ENCODE data around the gene TNIP1.

The TNIP1 gene

GRCh38 chr5:151024440-151025249, 56.2 kb downstream of the TNIP1 start:
- TF ChIP-seq, protein P1, sequence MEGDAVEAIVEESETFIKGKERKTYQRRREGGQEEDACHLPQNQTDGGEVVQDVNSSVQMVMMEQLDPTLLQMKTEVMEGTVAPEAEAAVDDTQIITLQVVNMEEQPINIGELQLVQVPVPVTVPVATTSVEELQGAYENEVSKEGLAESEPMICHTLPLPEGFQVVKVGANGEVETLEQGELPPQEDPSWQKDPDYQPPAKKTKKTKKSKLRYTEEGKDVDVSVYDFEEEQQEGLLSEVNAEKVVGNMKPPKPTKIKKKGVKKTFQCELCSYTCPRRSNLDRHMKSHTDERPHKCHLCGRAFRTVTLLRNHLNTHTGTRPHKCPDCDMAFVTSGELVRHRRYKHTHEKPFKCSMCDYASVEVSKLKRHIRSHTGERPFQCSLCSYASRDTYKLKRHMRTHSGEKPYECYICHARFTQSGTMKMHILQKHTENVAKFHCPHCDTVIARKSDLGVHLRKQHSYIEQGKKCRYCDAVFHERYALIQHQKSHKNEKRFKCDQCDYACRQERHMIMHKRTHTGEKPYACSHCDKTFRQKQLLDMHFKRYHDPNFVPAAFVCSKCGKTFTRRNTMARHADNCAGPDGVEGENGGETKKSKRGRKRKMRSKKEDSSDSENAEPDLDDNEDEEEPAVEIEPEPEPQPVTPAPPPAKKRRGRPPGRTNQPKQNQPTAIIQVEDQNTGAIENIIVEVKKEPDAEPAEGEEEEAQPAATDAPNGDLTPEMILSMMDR (IDR thresholded peaks at IDR 0.05; ENCODE audit: low read length, missing control alignments), result no peak
- no peak for DNase-seq (ENCODE audit: low read depth)
- H3K4me3 ChIP-seq (replicated peaks; ENCODE audit: low read depth, low read length), result no peak overlapping the region

GRCh38 chr5:151023651-151024050, 57.2 kb downstream of the TNIP1 start:
- TF ChIP-seq, protein P1 (IDR thresholded peaks at IDR 0.05; ENCODE audit: low read length, missing control alignments), result no peak
- peak; percentile 76 for DNase-seq (ENCODE audit: low read depth)
- no peak overlapping the region for H3K4me3 ChIP-seq (replicated peaks; ENCODE audit: low read depth, low read length)

GRCh38 chr5:151023047-151023615, 57.7 kb downstream of the TNIP1 start:
- peak; percentile 76 for DNase-seq (ENCODE audit: low read depth)
- TF ChIP-seq, protein P1 (IDR thresholded peaks at IDR 0.05; ENCODE audit: low read length, missing control alignments), result no peak
- H3K4me3 ChIP-seq (replicated peaks; ENCODE audit: low read depth, low read length), result no peak overlapping the region

- no peak overlapping the region for H3K4me3 ChIP-seq (replicated peaks; ENCODE audit: low read depth, low read length)
- TF ChIP-seq, protein P1 (IDR thresholded peaks at IDR 0.05; ENCODE audit: low read length, missing control alignments), result no peak
- peak; percentile 63 for DNase-seq (ENCODE audit: low read depth)
Observed at GRCh38 chr5:151022511-151023018, 58.3 kb downstream of the TNIP1 start.

DNA sequence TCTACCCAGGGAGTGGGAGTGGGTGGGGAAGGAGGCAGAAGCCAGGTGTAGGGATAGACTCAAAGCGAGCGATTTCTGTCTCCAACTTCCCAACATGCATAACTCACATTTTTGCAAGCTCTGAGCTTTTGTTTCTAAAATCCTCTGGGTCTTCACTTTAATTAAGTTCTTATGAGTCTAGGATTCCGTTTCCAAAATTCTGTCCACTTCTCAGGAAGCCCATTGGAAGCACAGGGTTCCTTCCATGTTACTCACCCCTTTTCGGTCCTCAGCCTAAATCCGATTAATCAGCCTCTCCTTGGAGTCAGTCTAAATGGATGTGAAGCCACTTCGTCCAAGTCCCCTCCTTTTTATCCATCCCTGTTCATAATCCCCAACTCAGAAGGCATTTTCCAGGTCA, 59.1 kb downstream of the TNIP1 start:
- no peak overlapping the region for H3K4me3 ChIP-seq (replicated peaks; ENCODE audit: low read depth, low read length)
- TF ChIP-seq, protein P1 (IDR thresholded peaks at IDR 0.05; ENCODE audit: low read length, missing control alignments), result no peak

GRCh38 chr5:151020304-151021110, 60.3 kb downstream of the TNIP1 start, which contains the start of gene GPX3:
TSS of gene GPX3 (plus strand) at chr5:151020591. CDS start at chr5:151020655, 64 bp downstream.
- H3K4me3 ChIP-seq (replicated peaks; ENCODE audit: low read depth, low read length), result peak within 1 kb of the TSS; percentile 55
- TF ChIP-seq, protein P1 (IDR thresholded peaks at IDR 0.05; ENCODE audit: low read length, missing control alignments), result no peak
- peak; percentile 47 for DNase-seq (ENCODE audit: low read depth)

More for the DNA sequence above, 59.1 kb downstream of the TNIP1 start:
- DNase-seq (ENCODE audit: low read depth), result no peak

All from fibroblast of pulmonary artery (primary cell).